Muscle layer of colon (tissue), 2 donors: ENCODE data around the gene MPL.

Experiments used
- H3K27ac ChIP-seq: one replicate; pipeline ENCODE4 v1.7.0; 2013; ENCODE audit warnings: low read depth, mild to moderate bottlenecking, low read length, moderate library complexity
- H3K27me3 ChIP-seq, 2 donors: one replicate each; pipeline ENCODE4 v1.7.0; 2013; ENCODE audit warnings: low read length in 2 of 2, mild to moderate bottlenecking in 2 of 2; ENCODE audit not compliant: insufficient read depth in 2 of 2, control insufficient read depth in 1 of 2
- H3K36me3 ChIP-seq: one replicate; pipeline ENCODE4 v1.7.0; 2013; ENCODE audit warnings: mild to moderate bottlenecking, low read length; ENCODE audit not compliant: insufficient read depth
- H3K4me1 ChIP-seq: one replicate; pipeline ENCODE4 v1.7.0; 2013; ENCODE audit warnings: mild to moderate bottlenecking, low read length; ENCODE audit not compliant: insufficient read depth
- H3K4me3 ChIP-seq, 2 donors: one replicate each; pipeline ENCODE4 v1.7.0; 2013; ENCODE audit warnings: low read length in 2 of 2, low read depth in 1 of 2, mild to moderate bottlenecking in 1 of 2, moderate library complexity in 1 of 2
- H3K9ac ChIP-seq: one replicate; pipeline ENCODE4 v1.7.0; 2013; ENCODE audit warnings: low read length
- H3K9me3 ChIP-seq: one replicate; pipeline ENCODE4 v1.7.0; 2013; ENCODE audit warnings: mild to moderate bottlenecking, low read length
- donor health status: abdominal sarcoma.
- donor health status: Adenocarcinoma of cecum.

Gene MPL

DNA sequence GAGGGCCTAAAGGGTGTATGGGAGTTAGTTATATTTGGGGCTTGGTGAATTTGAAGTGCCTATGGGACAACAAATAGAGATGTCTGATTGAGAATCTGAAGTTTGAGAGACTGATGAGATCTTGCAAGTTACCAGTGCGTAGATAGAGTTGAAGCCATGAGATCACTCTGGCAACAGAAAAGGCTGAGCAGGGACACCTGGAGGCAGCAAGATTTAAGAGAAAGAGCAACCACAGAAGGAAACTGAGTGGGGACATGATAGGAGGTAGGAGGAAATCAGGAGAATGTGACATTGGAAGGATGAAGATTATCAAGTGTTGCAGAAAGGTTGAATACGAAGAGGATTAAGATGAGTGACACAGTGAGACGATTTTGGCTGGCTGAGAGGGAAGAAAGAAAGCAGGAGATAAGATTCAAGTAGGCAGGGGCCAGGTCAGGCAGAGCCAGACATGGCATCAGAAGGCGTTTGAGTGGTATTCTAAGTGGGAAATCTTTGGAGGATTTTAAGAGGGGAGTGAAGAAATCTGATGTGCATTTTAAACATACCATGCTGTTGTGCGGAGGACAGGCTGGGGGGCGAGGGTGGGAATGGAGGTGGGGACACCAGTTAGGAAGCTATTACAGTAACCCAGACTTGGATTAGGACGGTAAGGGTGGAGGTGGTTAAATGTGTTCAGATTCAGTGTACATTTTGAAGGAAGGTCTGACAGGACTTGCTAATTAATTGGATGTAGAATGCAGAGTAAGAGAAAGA is 3.0 kb upstream of the MPL start:
- Histone ChIP-seq H3K9me3 (no peaks in the 10 kb centered on the region), H3K27me3 (no peaks in the 10 kb centered on the region)

DNA sequence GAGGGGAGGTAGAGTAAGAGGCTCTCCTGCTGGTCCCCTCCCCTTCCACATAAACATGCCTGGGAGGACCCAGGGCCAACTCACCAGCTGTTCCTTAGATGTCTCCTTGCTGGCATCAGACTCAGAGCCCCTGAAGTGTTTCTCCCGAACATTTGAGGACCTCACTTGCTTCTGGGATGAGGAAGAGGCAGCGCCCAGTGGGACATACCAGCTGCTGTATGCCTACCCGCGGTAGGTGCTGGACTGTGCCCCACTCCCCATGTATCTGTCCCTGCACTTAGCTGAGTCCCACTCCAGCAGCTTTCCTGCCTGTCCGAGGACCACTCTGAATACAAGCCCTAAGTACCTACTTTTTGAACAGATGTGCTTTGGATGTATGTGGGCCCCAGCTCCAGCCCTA is 383 bp downstream of the MPL start:
- Histone ChIP-seq H3K9ac (no peak overlapping the region), H3K27me3 (no peaks in the 10 kb centered on the region), H3K4me3 (no peak overlapping the region), H3K36me3 (no peaks in the 10 kb centered on the region), H3K4me1 (no peaks in the 10 kb centered on the region), H3K27ac (no peak overlapping the region), H3K9me3 (no peaks in the 10 kb centered on the region)

More for the DNA sequence above, 3.0 kb upstream of the MPL start:
- Histone ChIP-seq H3K9ac (no peak overlapping the region), H3K4me3 (no peak overlapping the region), H3K4me1 (no peaks in the 10 kb centered on the region), H3K36me3 (no peaks in the 10 kb centered on the region), H3K27ac (no peak overlapping the region)

DNA sequence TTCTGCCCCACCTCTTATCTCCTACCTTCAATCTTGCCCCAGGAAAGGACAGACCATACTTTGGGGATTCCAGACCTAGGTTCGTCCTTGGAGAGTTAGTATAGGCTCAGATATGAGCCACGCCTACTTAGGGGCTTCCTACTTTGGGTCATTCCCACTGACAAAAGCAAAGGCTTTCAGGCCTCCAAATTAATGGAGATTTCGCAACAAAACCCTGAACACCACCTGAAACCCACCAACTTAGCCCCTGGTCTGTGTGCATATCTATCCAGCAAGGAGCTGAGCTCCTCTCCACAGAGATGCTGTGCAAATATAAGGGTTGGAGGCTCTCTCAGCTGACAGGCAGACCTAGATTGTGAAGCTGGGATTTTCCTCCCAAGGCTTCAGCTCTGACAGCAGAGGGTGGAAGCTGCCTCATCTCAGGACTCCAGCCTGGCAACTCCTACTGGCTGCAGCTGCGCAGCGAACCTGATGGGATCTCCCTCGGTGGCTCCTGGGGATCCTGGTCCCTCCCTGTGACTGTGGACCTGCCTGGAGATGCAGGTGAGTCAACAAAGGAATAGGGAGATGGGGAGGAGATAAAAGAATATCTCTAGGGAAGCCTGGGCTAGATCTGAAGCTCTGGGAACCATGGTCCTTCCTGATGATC is 2.1 kb downstream of the MPL start:
- no peak overlapping the region for H3K4me3 ChIP-seq
- H3K27ac ChIP-seq, result no peak overlapping the region

DNA sequence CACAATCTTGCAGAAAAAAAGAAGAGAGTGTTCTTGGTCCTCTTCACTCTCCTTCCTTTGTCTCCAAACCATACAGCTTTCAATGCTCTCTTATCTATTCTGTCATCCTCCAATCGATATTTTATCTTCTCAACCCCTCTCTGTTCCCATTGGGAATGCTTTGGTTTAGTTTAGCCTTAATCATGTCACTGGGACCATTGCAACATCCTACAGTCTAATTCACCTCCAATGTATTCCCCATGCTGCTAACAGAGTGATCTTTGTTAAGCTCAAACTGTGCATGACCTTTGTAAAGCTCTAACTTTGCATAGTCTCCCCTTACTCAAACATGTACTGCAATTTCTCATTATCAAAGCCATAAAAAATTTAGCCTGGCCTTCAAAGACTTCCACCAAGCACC is 2.9 kb downstream of the MPL start:
- no peaks in the 10 kb centered on the region for H3K9me3 ChIP-seq
- no peak overlapping the region for H3K27ac ChIP-seq
- H3K9ac ChIP-seq, result no peak overlapping the region
- H3K27me3 ChIP-seq, result no peaks in the 10 kb centered on the region
- no peak overlapping the region for H3K4me3 ChIP-seq
- H3K36me3 ChIP-seq, result no peaks in the 10 kb centered on the region
- H3K4me1 ChIP-seq, result no peaks in the 10 kb centered on the region

More for the DNA sequence above, 2.1 kb downstream of the MPL start:
- Histone ChIP-seq H3K9me3 (no peaks in the 10 kb centered on the region), H3K4me1 (no peaks in the 10 kb centered on the region), H3K9ac (no peak overlapping the region), H3K36me3 (no peaks in the 10 kb centered on the region), H3K27me3 (no peaks in the 10 kb centered on the region)

DNA sequence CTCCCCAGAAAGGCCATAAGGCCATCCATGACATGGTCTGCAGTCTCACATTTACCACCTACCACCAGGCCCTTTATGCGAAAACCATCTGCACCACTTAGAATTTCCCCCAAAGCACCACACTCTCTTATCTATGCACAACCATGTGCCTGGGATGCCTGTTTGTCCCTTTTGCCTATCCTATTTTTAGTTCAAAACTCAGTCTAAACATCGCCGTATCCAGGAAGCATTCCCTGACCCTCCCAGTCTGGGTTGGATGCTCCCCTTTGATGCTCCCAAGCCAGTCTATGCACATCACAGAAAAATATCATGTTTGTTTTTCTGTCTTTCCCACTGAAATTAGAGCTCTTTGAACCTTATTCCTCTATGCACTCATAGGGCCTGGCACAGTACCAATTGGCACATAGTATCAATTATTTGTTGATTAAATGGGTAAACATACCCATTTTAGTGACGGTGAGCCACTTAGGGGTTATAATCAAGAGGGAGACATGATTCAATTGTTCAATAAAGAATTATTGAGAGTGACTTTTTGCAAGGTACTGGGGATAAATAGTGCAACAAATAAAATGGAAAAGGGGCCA is 6.7 kb downstream of the MPL start:
- H3K36me3 ChIP-seq, result no peaks in the 10 kb centered on the region
- no peak overlapping the region for H3K27ac ChIP-seq
- H3K9ac ChIP-seq, result no peak overlapping the region
- H3K9me3 ChIP-seq, result no peaks in the 10 kb centered on the region
- no peak overlapping the region for H3K4me3 ChIP-seq
- no peaks in the 10 kb centered on the region for H3K27me3 ChIP-seq
- H3K4me1 ChIP-seq, result peaks cover under 1% of the 10 kb centered on the region

DNA sequence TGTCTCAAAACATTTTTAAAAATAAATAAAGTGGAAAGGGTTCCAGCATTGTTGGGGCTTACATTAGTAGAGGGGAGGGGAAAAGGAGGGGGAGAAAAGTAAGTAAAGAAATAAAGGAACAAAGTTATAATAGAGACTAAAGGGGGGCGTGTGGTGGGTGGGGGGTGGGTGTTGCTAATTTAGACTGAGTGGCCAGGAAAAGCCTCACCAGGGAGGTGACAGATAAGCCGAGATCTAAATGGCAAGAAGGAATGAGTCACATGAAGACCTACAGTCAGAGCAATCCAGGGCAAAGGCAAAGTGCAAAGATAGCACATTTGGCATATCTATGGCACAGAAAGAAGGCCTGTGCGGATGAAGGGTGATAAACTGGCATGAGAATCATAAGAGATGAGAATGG is 7.5 kb downstream of the MPL start:
- Histone ChIP-seq H3K4me3 (no peak overlapping the region), H3K9ac (no peak overlapping the region), H3K36me3 (no peaks in the 10 kb centered on the region), H3K27me3 (no peaks in the 10 kb centered on the region), H3K4me1 (peaks cover 8% of the 10 kb centered on the region), H3K9me3 (no peaks in the 10 kb centered on the region), H3K27ac (no peak overlapping the region)

DNA sequence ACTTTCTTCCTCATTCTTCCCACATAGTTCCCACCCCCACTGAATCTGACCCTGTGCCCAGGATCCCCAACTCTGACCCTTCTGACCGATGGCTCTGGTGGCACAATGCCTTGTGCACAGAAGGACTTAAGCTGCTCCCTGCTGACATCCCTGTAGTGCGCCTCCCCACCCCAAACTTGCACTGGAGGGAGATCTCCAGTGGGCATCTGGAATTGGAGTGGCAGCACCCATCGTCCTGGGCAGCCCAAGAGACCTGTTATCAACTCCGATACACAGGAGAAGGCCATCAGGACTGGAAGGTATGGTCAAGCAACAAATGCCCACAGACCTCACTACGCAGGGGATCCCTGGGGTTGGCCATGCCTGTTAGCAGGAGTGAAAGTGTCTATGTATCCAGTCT is 9.0 kb downstream of the MPL start:
- Histone ChIP-seq H3K27ac (no peak overlapping the region), H3K4me3 (no peak overlapping the region), H3K4me1 (peaks cover 12% of the 10 kb centered on the region), H3K36me3 (no peaks in the 10 kb centered on the region), H3K9ac (no peak overlapping the region), H3K27me3 (no peaks in the 10 kb centered on the region), H3K9me3 (no peaks in the 10 kb centered on the region)

DNA sequence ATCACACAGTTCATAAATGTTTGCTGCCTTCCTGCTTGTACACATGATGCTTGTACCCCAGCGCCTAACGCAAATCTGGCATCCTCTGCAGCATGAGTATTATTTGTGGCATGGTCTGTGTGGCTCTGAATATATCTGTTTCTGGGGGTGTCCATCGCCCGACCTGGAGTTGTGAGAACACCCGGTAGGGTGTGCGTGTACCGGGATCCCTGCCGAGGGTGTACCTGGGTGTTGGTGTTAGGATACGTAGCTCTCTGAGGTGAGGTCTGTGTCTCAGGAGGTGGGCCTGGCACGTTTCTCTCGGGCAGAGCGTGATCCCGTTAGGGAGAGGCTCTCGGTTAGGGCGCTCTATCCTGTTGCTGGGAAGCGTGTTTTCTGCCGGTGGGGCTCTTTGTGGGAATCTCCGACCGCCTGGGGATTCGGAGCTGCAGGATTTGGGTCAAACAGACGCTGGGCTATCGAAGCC is 10.8 kb downstream of the MPL start:
- Histone ChIP-seq H3K9me3 (no peaks in the 10 kb centered on the region), H3K9ac (no peak overlapping the region), H3K27ac (peak overlapping the region; percentile 74)

DNA sequence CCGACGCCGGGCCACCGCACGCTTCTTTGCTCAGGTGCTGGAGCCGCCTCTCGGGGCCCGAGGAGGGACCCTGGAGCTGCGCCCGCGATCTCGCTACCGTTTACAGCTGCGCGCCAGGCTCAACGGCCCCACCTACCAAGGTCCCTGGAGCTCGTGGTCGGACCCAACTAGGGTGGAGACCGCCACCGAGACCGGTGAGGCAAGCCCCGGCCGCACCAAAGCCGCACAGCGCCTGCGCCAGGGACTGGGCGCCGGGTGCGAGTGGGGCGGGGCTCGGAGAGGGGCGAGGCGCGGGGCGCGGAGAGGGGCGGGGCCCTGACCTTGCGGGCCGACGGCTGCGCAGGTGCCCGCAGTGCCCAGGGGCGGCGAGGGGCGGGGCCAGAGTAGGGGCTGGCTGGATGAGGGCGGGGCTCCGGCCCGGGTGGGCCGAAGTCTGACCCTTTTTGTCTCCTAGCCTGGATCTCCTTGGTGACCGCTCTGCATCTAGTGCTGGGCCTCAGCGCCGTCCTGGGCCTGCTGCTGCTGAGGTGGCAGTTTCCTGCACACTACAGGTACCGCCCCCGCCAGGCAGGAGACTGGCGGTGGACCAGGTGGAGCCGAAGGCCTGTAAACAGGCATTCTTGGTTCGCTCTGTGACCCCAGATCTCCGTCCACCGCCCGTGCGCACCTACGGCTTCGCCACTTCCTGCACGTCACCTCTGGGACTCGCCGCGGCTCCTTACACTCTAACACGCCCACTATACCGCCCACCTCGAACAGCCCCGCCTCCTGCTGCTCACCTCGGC is 11.4 kb downstream of the MPL start:
- Histone ChIP-seq H3K9ac (peak overlapping the region; percentile 45), H3K27me3 (no peaks in the 10 kb centered on the region), H3K4me1 (peaks cover 12% of the 10 kb centered on the region), H3K4me3 (peak overlapping the region; percentile 60), H3K9me3 (no peaks in the 10 kb centered on the region), H3K27ac (peak overlapping the region; percentile 74), H3K36me3 (no peaks in the 10 kb centered on the region)

More for the DNA sequence above, 10.8 kb downstream of the MPL start:
- Histone ChIP-seq H3K36me3 (no peaks in the 10 kb centered on the region), H3K4me1 (peaks cover 12% of the 10 kb centered on the region), H3K4me3 (peak overlapping the region; percentile 60), H3K27me3 (no peaks in the 10 kb centered on the region)

DNA sequence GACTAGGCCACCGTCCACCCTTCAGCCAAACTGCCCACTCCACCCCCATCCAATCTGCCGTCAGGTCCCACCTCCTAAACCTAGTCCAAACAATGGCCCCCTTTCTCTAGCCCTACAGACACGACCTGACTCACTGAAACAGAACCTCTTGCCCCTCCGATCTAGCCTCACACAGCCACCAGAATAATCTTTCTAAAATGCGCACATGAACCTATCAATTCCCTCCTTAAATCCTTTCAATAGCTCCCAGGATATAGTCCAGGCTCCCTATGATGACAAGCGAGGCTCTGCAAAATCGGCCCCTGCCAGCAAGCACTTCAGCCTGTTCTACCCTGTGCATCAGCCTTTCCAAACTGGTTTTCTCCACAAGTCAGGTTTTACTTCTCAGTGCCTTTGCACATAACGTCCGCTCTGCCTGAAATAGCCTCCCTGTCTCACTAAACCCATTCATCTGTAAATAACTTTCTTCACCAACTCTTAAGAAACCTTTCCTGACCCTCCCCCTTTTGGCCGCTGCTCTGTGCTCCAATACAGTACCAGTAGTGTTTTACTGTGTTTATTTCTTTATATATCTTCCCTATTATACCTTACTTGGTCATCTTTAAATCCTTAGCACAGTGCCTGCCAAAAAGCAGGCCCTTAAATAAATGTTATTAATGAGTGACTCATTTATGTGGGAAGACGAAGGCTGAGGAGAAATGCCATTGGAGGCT is 12.1 kb downstream of the MPL start:
- Histone ChIP-seq H3K9me3 (no peaks in the 10 kb centered on the region), H3K9ac (peak overlapping the region; percentile 45), H3K36me3 (no peaks in the 10 kb centered on the region), H3K27me3 (no peaks in the 10 kb centered on the region), H3K4me1 (peaks cover 12% of the 10 kb centered on the region), H3K27ac (peak overlapping the region; percentile 74), H3K4me3 (peak overlapping the region; percentile 6 to 60)

DNA sequence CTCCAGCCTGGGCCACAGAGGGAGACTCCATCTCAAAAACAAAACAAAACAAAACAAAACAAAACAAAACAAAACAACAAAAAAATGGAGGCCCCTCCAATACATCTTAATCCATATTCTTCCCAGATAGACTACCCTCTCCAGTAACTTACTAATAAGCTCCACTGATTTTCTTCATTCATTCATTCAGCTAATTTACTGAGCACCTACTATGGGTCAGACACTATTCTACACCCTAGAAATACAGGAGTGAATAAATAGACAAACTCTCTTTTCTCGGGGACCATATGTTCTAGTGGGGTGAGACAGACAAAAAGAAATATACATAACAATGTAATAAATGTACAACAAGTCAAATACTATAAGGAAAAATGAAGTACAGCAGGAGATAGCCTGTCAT is 13.4 kb downstream of the MPL start:
- no peak overlapping the region for H3K4me3 ChIP-seq
- H3K27ac ChIP-seq, result no peak overlapping the region
- H3K9me3 ChIP-seq, result no peaks in the 10 kb centered on the region
- H3K4me1 ChIP-seq, result peaks cover 12% of the 10 kb centered on the region
- no peaks in the 10 kb centered on the region for H3K27me3 ChIP-seq
- H3K36me3 ChIP-seq, result no peaks in the 10 kb centered on the region
- H3K9ac ChIP-seq, result no peak overlapping the region
